ENCODE measurements around the gene KLHL35. TPM values are rescaled to one million over a fixed set of nuclear protein-coding genes. Genes with fewer than 3 reads are reported as not detected.

Gene KLHL35
- total and polyA plus RNA-seq, 2 of the 4 experiments (the other 2 are of a cell fraction): 1.6 to 3.3 TPM

GRCh38 chr11:75454987-75455386 is 22.0 kb upstream of the KLHL35 start:
- Histone ChIP-seq H3K18ac (ENCODE audit: low read depth, low read length) (no peak overlapping the region; the same call in 1 of the 2 replicates), H3K56ac (ENCODE audit: extremely low read depth, insufficient read depth, low read length) (no peak overlapping the region), H2BK20ac (ENCODE audit: low read depth, low read length) (no peak overlapping the region), H3K4me3 (ENCODE audit: insufficient read depth, low read depth, low read length) (no peak overlapping the region), H3K27me3 (ENCODE audit: control insufficient read depth, insufficient read depth, low read length) (no peaks in the 10 kb centered on the region), H3K79me1 (ENCODE audit: low read depth in 1 of 2, low read length in 2 of 2) (no peaks in the 10 kb centered on the region), H3K23ac (ENCODE audit: low read depth, low read length) (no peak overlapping the region), H3K9me3 (ENCODE audit: control insufficient read depth, insufficient read depth, low read length) (no peaks in the 10 kb centered on the region), H3K4ac (ENCODE audit: low read depth, low read length) (no peak overlapping the region), H2AK5ac (ENCODE audit: low read depth, low read length) (no peak overlapping the region; the same call in 1 of the 2 replicates), H2BK5ac (ENCODE audit: low read depth, low read length, poor library complexity, severe bottlenecking) (no peak overlapping the region), H3K14ac (replicated peaks; ENCODE audit: low read depth, low read length) (no peak overlapping the region), H3K4me1 (ENCODE audit: control insufficient read depth, insufficient read depth, low read length) (peaks cover 7% of the 10 kb centered on the region), H3K9me1 (ENCODE audit: insufficient read depth, low read length) (0 out of 2 replicates have a peak, but pooled peaks cover 3% of the 10 kb centered on the region), H3K4me2 (ENCODE audit: low read depth, low read length) (no peak overlapping the region), H4K8ac (ENCODE audit: low read depth in 2 of 2, low read length in 2 of 2) (no peak overlapping the region), H2AFZ (replicated peaks; ENCODE audit: low read length, poor library complexity) (no peak overlapping the region), H4K5ac (ENCODE audit: low read depth, low read length) (no peak overlapping the region), H2BK15ac (ENCODE audit: low read depth, low read length) (no peak overlapping the region), H4K20me1 (ENCODE audit: insufficient read depth, low read length) (no peaks in the 10 kb centered on the region), H4K91ac (ENCODE audit: insufficient read depth, low read depth, low read length) (no peak overlapping the region), H3K9ac (ENCODE audit: low read depth, low read length) (no peak overlapping the region), H3K27ac (ENCODE audit: insufficient read depth, low read length) (no peak overlapping the region), H3K36me3 (ENCODE audit: control insufficient read depth, insufficient read depth, low read length) (no peaks in the 10 kb centered on the region), H2BK120ac (ENCODE audit: low read depth, low read length) (no peak overlapping the region), H2AK9ac (replicated peaks; ENCODE audit: low read depth, low read length, poor library complexity) (no peak overlapping the region)
- TF ChIP-seq RAD21 (IDR thresholded peaks at IDR 0.05; ENCODE audit: low read length) (no peak), SMC3 (IDR thresholded peaks at IDR 0.05; ENCODE audit: low read depth, low read length) (no peak), MAZ (IDR thresholded peaks at IDR 0.05; ENCODE audit: borderline replicate concordance, low read depth, low read length) (no peak), BHLHE40 (IDR thresholded peaks at IDR 0.05; ENCODE audit: low read depth, low read length) (no peak), MAFK (IDR thresholded peaks at IDR 0.05; ENCODE audit: low read depth, low read length) (no peak), RCOR1 (IDR thresholded peaks at IDR 0.05; ENCODE audit: insufficient replicate concordance, low read length) (no peak), ELK1 (IDR thresholded peaks at IDR 0.05; ENCODE audit: borderline replicate concordance, low read depth, low read length) (no peak)
- in situ Hi-C loops (cut with MboI; ENCODE audit: low sequenced_read_pairs): no loop called here
- no peak for DNase-seq
- CTCF ChIA-PET: no interaction called here
- POLR2A ChIA-PET (ENCODE audit: unreplicated experiment): no interaction called here
- no TSS peak for BruUV-seq (replicated peaks)
- dilution Hi-C loops (cut with HindIII; ENCODE audit: low sequenced_read_pairs, unreplicated experiment): no loop called here
- intact Hi-C loops (cut with micrococcal nuclease): loop anchor here (5.0 kb wide), 1 partner anchor 42 kb away; no protein-coding TSS in a partner anchor
- ATAC-seq (ENCODE audit: low read depth): no peak
- 87% methylated on average over 4 of the region's 5 CpGs; no CpG with 5 or more reads in 1 of the 2 experiments for WGBS, 2 experiments (ENCODE audit: extremely low coverage in 2 of 2, insufficient read length in 1 of 2)

Data from IMR-90 (cell line).